HG03558 (cell line): ENCODE data around the gene PLXNA1.

Source experiments
- ATAC-seq: cut with Tn5 transposase; IDR thresholded peaks from one replicate; pipeline ENCODE4 v1.9.1; 2021; ENCODE audit warnings: moderate number of reproducible peaks; ENCODE audit not compliant: unreplicated experiment; ENCODE audit errors: extremely low read depth

The PLXNA1 gene

GRCh38 chr3:126964950-126965349 is 18.0 kb upstream of the PLXNA1 start:
- no peak for ATAC-seq

- no peak for ATAC-seq
Measured at GRCh38 chr3:126965526-126966080, 17.3 kb upstream of the PLXNA1 start.

GRCh38 chr3:126967386-126967785 is 15.5 kb upstream of the PLXNA1 start:
- no peak for ATAC-seq

- ATAC-seq = no peak
Measured at GRCh38 chr3:126968391-126969390, 14.2 kb upstream of the PLXNA1 start.

- ATAC-seq = no peak
Measured at GRCh38 chr3:126969586-126969985, 13.3 kb upstream of the PLXNA1 start.

GRCh38 chr3:126970101-126970500 is 12.8 kb upstream of the PLXNA1 start:
- no peak for ATAC-seq

GRCh38 chr3:126970921-126971320 is 12.0 kb upstream of the PLXNA1 start:
- ATAC-seq = no peak

- ATAC-seq = no peak
Measured at GRCh38 chr3:126971891-126972351, 11.0 kb upstream of the PLXNA1 start.

GRCh38 chr3:126972866-126973265 is 10.0 kb upstream of the PLXNA1 start:
- ATAC-seq = no peak

GRCh38 chr3:126973814-126974213 is 9.1 kb upstream of the PLXNA1 start:
- no peak for ATAC-seq

- ATAC-seq = no peak
Measured at GRCh38 chr3:126974756-126975155, 8.2 kb upstream of the PLXNA1 start.

- ATAC-seq = no peak
Measured at GRCh38 chr3:126976906-126977305, 6.0 kb upstream of the PLXNA1 start.

- no peak for ATAC-seq
Measured at GRCh38 chr3:126977821-126978220, 5.1 kb upstream of the PLXNA1 start.

GRCh38 chr3:126978291-126978690 is 4.6 kb upstream of the PLXNA1 start:
- no peak for ATAC-seq

- ATAC-seq = no peak
Measured at GRCh38 chr3:126979046-126979628, 3.8 kb upstream of the PLXNA1 start.

- no peak for ATAC-seq
Measured at GRCh38 chr3:126980266-126980811, 2.6 kb upstream of the PLXNA1 start.

GRCh38 chr3:126982126-126982470 is 817 bp upstream of the PLXNA1 start:
- ATAC-seq = no peak

- ATAC-seq = no peak
Measured at GRCh38 chr3:126983276-126983652, 349 bp downstream of the PLXNA1 start.

GRCh38 chr3:126983653-126984390 is 907 bp downstream of the PLXNA1 start:
- ATAC-seq = no peak

GRCh38 chr3:126984391-126985131 is 1.6 kb downstream of the PLXNA1 start:
- no peak for ATAC-seq
